HG03280 (cell line): ENCODE data around the gene GIGYF1.
"Not testable (repeated sequence)": the region's sequence is repeated elsewhere in the genome, so short reads cannot be mapped to it uniquely, and the experiment has no call there.

ENCODE experiments used
- ATAC-seq: cut with Tn5 transposase; IDR thresholded peaks from one replicate; pipeline ENCODE4 v1.9.1; 2021; ENCODE audit warnings: mild to moderate bottlenecking, moderate library complexity; ENCODE audit not compliant: unreplicated experiment

Gene GIGYF1

GRCh38 chr7:100694098-100694745 is at the start of gene GIGYF1:
Gene GIGYF1, minus strand, starts transcription at chr7:100694250. Its CDS starts 6,012 bp downstream, at chr7:100688238.
- no peak for ATAC-seq

GRCh38 chr7:100739934-100740333 is 45.9 kb upstream of the GIGYF1 start:
- no peak for ATAC-seq

GRCh38 chr7:100736671-100737070 is 42.6 kb upstream of the GIGYF1 start:
- ATAC-seq, result no peak

- no peak for ATAC-seq
Observed at GRCh38 chr7:100735730-100736129, 41.7 kb upstream of the GIGYF1 start.

- ATAC-seq, result no peak
Observed at GRCh38 chr7:100731937-100732636, 38.0 kb upstream of the GIGYF1 start.

GRCh38 chr7:100730136-100730800 is 36.2 kb upstream of the GIGYF1 start:
- ATAC-seq, result no peak

GRCh38 chr7:100728196-100728595 is 34.1 kb upstream of the GIGYF1 start:
- no peak for ATAC-seq

GRCh38 chr7:100726996-100727761 is 33.1 kb upstream of the GIGYF1 start:
- no peak for ATAC-seq

GRCh38 chr7:100724364-100724763 is 30.3 kb upstream of the GIGYF1 start:
- not testable (repeated sequence) for ATAC-seq

GRCh38 chr7:100723732-100724275 is 29.8 kb upstream of the GIGYF1 start:
- no peak for ATAC-seq

GRCh38 chr7:100722480-100723212 is 28.6 kb upstream of the GIGYF1 start:
- ATAC-seq, result no peak

GRCh38 chr7:100721505-100721812 is 27.4 kb upstream of the GIGYF1 start:
- ATAC-seq, result no peak

GRCh38 chr7:100720671-100721504 is 26.8 kb upstream of the GIGYF1 start:
- no peak for ATAC-seq

- no peak for ATAC-seq
Observed at GRCh38 chr7:100720279-100720670, 26.2 kb upstream of the GIGYF1 start, which contains the start of gene EPO. Gene EPO, plus strand, starts transcription at chr7:100720468. Its CDS starts 513 bp downstream, at chr7:100720981.

- no peak for ATAC-seq
Observed at GRCh38 chr7:100719523-100720278, 25.7 kb upstream of the GIGYF1 start.

GRCh38 chr7:100717073-100717472 is 23.0 kb upstream of the GIGYF1 start:
- ATAC-seq, result not testable (repeated sequence)

GRCh38 chr7:100714725-100715124 is 20.7 kb upstream of the GIGYF1 start:
- ATAC-seq, result no peak

GRCh38 chr7:100711369-100711768 is 17.3 kb upstream of the GIGYF1 start:
- no peak for ATAC-seq

GRCh38 chr7:100710452-100710851 is 16.4 kb upstream of the GIGYF1 start:
- no peak for ATAC-seq
